HG02884 (cell line): ENCODE data around the gene CWC27.
"Not testable (repeated sequence)": the region's sequence is repeated elsewhere in the genome, so short reads cannot be mapped to it uniquely, and the experiment has no call there.

Experiments used
- ATAC-seq: cut with Tn5 transposase; IDR thresholded peaks from one replicate; pipeline ENCODE4 v1.9.1; 2021; ENCODE audit warnings: mild to moderate bottlenecking, moderate library complexity; ENCODE audit not compliant: unreplicated experiment

CWC27 gene

DNA sequence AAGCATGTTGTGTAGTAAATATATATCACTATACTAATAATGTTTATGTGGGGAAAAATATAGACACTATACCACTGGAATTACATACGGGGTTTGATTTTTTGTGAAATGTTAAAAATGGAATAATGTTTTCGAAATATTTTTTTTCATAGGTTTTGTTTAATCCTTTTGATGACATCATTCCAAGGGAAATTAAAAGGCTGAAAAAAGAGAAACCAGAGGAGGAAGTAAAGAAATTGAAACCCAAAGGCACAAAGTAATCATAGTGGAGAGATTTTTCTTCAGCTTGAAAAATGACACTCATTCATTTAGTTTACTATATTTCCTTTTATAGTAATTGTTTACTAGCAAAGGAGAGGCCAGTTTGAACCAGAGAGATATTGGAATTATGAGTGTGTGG lies 17.6 kb downstream of the CWC27 start:
- ATAC-seq: no peak

DNA sequence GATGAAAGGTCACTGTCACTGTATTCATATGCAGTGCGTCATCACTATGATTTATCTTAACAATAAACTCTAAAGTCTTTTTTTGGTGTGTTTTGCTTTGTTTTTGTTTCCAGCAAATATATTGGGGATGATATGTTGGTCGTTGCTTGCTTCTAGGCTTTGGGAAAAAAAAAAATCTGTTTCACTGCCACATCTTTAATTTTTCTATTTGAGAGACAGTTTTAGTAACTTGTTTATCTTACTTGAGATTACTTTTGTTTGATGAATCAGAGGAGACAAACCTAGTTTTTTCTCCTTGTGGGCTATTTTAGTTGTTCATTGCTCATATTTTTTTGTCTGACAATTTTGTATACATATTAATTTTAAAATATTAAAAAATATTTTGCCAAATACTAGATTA lies 19.4 kb downstream of the CWC27 start:
- no peak for ATAC-seq

DNA sequence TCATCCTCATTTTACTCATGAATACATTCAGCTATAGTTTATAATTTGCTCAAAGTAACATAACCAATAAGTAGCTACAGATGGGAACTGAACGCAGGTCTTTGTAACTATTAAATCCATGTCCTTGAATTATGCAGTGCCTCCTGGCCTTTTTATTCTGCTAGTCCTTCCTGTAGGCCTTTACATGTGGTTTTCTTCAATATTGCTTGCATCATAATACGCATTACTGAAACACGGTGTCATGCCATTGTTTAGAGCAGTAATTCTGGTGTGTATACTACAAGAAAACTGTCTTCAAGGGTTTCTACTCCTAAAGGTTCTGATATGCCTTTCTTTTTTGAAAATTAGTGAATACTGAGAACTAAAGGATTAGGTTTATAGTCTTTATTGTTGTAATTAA lies 20.7 kb downstream of the CWC27 start:
- no peak for ATAC-seq

DNA sequence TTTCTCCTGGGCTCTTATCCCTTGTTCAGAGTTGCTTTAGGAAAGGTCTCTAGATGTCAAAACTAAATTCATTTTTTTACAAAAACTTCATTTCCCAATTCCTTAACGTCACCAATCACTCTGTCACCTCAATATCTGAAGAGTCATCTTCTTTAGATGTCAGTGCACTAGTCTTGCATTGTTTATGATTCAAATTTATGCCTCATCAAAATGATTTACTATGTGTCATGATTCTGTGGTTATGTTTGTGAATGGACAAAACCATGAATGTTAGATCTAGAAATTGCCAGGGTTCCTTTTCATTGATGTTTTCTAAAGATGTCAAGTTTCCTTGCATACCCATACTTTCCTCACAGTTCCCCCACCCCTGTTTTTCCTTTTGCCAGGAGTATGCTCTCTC lies 21.5 kb downstream of the CWC27 start:
- ATAC-seq: no peak

DNA sequence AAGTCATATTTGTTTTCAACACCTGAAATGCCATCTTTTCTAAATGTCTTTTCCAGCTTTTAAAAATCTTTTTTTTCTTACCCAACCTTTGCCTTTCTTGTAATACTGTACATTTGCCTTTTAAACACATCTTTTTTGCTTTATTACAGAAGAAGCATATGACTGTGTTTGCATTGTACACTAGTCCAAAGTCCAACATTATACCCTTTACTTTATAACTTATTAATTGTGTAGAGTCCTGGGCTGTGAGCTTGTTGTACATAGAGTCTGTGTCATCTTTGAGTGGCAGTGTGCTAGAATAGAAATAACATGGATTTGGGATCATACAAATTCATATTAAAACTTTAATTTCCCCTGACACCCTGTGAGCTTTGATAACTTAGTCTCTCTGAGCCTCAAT lies 23.7 kb downstream of the CWC27 start:
- ATAC-seq: no peak

DNA sequence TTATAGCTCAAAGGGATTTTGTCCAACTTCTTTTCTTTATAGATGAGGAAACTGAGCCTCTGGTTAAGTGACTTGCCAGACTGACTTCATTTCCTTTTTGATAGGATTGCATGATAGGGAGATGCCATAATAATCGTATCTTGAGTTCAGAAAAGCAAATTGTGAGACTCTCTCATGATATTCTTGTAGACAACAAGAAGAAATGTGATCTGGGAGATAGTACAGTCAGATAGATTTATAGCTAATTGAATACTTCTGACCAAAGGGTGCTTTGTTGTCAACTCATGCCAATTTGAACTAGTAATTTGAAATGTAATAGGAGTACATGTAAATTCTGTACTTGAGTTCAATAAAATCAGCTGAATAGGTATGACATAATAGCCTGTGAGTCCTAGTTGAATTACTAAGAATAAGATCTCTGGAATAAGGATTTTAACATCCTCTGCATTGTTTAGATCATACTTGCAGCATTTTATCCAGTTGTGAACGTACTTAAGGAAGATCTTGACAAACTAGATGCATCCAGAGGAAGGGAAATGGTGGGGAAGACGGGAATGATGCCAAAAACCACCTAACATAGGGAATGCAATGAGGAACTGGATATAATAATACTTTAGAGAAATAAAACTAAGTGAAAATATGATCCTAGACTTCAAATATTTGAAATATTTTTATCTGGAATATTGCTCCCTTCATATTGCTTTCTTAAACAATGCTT lies 25.5 kb downstream of the CWC27 start:
- no peak for ATAC-seq

DNA sequence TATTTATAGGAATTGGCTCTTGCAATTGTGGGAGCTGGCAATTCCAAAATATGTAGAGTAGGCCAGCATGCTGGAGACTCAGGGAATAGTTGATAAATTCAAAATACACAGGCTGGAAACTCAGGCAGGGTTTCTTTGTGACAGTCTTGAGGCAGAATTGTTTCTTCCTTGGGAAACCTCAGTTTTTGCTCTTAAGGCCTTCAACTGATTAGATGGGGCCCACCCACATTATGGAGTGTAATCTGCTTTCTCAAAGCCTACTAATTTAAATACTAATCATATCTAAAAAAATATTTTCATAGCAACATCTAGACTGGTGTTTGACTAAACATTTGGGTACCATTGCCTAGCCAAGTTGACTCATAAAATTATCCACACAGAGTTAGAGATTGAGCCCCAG lies 27.6 kb downstream of the CWC27 start:
- ATAC-seq: no peak

DNA sequence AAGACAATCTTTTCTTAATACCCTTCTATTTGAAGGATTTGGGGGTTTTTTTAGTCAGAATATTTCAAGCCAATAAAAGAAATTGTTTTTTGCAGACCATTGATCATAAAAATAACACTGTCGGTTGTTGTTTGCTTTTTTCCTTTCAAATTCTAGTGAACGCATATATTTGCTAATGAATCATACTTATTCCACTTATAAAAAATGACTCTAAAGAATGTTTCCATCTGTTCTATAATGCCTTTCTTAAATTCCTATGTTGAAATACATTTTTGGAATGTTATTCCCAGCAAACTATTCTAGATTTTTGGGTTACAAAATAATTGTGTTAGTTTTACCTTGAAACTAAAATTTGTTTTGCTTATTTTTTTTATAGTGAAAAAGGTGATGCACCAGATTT lies 32.2 kb downstream of the CWC27 start:
- ATAC-seq: no peak

DNA sequence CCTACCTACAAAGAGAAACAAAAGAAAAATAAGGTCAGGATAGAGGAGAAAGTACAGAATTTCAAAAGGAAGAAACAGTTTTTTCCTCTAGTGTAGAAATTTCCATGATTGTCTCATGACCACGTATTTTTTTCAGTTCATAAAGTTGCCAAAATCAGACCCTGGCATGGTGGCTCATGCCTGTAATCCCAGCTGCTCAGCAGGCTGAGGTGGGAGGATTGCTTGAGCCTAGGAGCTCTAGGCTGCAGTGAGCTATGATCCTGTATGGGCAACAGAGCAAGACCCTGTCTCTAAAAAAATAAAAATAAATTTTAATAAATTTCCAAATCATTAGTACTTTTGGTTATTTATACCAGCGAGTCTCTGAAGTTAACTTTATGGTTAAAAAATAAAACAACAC lies 37.8 kb downstream of the CWC27 start:
- no peak for ATAC-seq

DNA sequence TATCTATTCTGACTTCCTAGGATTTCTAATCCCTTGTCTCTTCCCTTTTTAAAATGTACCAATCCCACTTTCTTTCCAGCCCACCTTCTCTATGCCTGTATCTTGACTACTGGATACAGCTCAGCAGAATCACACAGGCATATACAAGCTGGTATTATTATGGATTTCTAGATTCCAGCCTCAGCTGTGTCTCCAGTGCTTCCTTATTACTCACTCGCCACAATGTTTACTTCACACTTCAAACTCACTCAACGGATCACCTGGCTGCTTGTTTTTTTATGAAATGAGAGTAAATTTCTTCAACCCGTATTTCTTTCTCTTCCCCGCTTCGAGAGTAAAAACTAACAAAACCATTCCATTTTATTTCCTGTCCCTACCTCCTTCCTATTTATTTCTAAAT lies 38.8 kb downstream of the CWC27 start:
- ATAC-seq: no peak

DNA sequence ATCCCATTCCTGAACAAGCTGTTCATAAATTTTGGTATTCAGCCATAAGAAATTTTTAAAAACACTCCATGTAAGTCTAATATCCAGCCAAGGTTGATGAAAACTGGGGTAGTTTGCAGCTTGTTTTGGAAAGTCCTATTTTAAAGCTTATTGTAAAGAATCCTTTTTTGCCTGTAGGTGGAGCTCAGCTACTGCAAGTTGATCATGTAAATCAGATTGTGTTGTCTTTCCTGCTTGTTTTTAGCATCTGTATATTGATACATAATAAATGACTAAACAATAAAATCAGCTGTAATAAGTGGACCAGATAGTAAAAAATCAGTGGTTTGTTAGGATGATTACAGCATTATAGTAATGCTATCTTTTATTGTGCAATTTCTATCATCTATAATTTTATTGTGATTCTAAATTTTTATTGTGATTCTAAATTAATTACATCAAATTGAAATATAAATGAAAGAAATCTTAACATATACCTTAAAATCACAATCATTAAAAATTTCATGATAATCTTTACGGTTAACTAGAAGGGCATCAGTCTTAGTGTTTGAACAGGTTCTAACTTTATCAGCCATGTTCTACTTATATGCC lies 42.4 kb downstream of the CWC27 start:
- no peak for ATAC-seq

DNA sequence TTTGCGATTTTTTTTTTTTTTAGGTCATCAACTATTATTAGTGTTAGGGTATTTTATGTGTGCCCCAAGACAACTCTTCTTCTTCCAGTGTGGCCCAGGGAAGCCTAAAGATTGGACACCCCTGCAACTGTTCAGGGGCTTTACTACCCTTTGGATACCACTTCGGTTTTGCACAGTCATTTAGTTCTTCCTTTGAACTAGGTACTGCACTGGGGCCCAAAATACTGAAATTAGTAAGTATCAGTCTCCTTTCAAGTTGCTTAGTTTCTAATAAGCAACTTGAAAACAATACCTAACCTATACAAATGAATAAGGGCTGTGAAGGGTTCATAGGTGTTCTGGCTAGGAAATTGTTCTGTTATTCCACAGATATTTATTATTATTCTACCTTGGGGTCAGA lies 45.3 kb downstream of the CWC27 start:
- ATAC-seq: peak; percentile 97

DNA sequence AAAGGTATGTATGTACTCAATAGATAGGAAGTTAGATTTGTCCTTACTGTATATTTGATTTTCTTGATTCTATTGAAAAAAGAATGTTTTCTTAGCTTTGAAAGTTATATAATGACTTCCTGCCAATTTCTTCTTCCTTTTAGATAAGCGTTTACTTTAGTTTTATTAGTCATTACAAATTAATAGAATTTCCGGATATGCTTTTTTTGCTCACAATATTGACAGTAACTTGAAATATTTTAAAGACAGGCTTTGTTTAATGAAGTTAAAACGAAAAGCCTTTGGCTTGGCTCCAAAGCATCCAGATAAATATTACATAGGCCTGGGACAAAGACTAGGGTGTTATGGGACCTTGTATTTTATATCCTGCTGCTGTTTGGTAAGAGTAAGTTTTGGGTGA lies 49.5 kb downstream of the CWC27 start:
- ATAC-seq: no peak

DNA sequence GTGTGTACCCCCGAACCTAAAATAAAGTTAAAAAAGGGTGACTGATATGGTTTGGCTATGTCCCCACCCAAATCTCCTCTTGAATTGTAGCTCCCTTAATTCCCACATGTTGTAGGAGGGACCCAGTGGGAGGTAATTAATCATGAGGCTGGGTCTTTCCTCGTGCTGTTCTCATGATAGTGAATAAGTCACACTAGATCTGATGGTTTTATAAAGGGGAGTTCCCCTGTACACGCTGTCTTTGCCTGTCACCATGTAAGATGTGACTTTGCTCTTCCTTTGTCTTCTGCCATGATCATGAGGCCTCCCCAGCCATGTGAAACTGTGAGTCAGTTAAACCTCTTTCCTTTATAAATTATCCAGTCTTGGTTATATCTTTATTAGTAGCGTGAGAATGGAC lies 50.6 kb downstream of the CWC27 start:
- ATAC-seq: not testable (repeated sequence)

DNA sequence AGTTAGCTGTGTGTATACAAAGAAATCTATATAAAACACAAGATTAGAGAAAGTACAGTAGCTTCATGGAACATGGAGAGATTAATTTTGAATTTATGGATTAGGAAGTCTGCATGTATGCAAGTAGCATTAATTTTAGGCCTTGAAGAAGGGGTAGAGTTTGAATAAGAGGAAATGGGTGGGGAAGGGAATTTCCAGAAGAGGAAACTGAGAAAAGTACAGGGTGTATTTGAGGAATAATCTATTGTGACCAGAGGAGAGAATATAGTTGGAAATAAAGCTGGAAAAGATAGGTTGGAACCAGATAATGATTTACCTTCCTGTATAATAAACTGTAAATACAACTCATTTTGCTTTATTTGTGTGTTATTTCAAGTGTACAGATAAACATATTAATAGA lies 53.6 kb downstream of the CWC27 start:
- ATAC-seq: no peak

DNA sequence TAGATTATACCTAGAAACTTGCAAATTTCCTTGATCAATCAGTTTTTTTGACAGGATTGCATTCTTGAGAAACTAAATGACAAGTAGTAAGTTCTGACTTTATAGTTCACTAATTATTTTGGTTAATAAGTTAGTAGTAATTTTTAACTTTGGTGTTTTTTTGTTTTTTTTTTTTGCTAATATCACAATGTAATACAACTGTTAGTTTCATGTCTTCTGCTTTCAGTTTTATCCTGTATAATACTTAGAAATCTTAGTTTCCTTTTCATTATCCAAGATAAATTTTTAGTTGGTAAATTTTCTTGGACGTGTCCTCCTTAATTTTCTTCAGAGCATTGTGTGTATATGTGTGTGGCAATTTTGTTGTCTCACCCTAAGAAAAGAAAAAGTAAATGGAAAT lies 57.8 kb downstream of the CWC27 start:
- no peak for ATAC-seq

DNA sequence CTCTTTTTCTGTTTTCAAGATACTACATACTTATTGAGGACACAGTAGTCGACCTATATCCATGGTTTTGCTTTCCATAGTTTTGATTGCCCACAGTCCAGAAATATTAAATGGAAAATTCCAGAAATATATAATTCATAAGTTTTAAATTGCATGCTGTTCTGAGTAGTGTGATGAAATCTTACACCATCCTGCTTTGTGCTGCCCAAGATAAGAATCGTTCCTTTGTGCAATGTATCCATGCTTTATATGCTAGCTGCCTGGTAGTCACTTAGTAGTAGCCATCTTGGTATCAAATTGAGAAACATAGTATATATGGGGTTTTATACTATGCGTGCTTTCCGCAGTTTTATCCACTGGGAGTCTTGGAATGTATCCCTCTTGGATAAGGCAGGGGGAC lies 59.0 kb downstream of the CWC27 start:
- no peak for ATAC-seq

DNA sequence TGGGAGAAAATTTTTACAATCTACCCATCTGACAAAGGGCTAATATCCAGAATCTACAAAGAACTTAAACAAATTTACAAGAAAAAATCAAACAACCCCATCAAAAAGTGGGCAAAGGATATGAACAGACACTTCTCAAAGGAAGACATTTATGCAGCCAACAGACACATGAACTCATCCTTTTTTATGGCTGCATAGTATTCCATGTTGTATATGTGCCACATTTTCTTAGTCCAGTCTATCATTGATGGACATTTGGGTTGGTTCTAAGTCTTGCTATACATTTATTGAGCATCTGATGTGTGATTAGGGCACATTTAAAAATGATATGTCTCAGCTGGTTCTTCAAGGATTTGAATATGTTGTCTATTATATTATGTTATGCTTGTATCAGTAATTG lies 61.9 kb downstream of the CWC27 start:
- not testable (repeated sequence) for ATAC-seq

DNA sequence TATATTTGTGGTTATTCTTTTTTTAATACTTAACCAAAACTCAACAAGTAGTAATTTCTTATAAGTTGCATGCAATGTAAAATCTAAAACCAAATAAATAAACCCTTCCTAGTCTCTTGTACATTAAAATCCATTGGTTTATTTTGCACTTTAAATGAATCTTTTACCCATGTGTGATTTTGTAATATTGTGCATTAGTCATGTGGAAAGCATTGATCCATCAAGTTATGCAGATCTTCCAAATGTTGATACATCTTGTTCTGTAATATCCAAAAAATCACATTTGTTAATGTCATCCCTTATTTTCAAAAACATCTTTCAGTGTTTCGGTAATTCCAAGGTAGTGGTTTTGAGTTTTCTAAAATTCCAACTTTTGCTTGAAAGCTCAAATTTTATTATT lies 63.3 kb downstream of the CWC27 start:
- no peak for ATAC-seq

DNA sequence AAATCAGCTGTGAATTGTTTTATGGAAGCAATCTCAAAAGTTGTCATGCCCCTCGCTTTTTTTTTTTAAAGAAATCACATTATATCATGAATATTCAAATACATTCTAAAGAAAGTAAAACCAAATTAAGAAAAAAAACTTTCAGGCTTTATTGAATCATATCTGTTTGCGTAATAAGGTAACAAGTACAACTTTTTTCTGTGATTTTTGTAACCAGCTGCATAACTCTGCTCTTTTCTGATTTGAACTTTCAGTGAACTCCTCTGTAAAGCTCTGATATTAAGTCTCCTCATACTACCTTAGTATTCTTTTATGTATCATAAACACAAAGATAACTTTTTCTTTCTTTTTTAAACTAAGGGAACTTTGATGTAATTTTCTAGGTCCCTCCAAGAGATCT lies 65.3 kb downstream of the CWC27 start:
- no peak for ATAC-seq

DNA sequence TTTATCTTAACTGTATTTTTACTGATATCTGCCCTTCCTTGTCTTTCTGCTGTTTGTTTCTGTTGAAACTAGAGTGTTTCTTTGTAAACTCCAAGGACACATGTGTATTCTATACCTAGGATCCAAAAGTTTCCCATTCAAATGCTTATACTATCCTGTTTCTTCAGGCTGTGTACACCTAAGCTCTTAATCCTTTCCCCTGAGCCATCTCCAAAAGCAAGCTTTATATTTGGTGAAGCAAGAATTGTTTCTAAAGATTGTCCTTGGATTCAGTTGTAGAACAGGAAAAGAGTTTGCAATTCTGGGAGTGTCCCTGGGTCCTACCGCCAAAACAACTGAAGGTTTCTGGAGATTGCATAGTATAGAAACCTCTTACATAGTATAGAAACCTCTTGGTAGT lies 65.9 kb downstream of the CWC27 start:
- no peak for ATAC-seq

DNA sequence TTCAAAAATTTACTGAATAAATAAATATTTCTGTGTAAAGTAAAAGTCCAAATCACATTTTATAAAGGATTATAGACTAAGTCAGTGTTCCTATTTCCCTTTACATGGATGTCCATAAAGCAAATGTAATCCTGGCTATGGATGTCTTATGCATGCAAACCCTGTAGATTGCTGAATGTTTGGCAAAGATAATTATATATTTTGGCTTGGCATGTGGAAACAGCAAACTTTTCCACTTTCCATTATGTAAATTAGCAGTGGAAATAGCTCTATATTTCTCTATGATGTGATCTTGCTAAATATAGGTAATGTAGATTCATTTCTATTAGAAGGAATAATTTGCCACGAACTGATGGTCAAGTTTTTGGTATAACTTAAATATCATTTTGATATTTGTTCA lies 66.5 kb downstream of the CWC27 start:
- no peak for ATAC-seq

DNA sequence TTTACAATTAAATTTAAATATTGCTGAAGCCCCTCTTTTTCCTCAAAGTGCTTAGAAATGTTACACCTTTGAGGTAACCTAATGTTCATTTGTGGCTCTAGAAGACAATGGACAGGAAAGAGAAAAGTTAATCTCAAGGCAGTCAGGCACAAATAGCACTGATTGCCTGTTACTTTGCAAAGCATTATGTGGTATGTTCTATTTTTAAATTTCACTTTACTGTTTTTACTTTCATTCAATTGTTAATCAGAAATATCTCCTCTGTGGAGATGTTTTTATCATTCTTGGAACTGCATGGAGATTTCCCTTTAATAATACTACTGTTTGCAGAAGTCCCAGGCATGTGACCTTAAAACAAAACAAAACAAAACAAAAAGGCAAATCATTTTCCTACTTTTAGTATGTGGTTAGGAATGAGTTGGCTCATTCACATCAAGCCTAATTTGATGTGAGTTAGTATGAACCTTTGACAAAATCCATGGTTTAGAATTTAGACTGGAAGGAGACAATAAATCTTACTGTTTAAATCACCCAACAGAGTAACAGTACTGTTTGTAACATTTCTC lies 67.5 kb downstream of the CWC27 start:
- ATAC-seq: no peak
